NCI-H2196 treated with DMSO at 0.1 percent for 48 hours (cell line): ENCODE data around the gene PIK3R3.
A peak's percentile ranks its signal among the peaks of the same experiment; 100 is the strongest.
"Not testable (repeated sequence)": the region's sequence is repeated elsewhere in the genome, so short reads cannot be mapped to it uniquely, and the experiment has no call there.

Experiments
- DNase-seq: peaks from one replicate; lab custom pipeline; 2025; ENCODE audit not compliant: unreplicated experiment; lab: John Stamatoyannopoulos, UW

PIK3R3 gene

GRCh38 chr1:46070164-46070814 is 62.1 kb downstream of the PIK3R3 start:
- DNase-seq = no peak

DNA sequence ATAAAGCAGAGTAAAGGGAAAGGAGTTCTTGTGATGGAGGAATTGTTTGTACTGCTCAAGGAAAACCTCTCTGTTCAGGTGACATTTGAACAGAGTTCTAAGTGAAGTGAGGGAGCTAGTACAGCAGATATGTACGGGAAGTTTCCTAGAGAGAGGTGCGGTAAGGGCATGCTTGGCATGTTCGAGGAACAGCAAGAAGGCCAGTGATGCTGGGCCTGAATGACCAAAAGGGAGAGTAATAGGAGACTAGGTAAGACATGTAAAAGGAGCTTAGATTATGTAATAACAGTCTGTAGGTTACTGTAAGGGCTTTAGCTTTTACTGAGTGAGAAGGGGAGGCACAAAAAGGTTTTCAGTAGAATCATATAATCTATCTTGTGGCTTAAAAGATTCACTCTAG is 63.9 kb downstream of the PIK3R3 start:
- DNase-seq = no peak

GRCh38 chr1:46067652-46068051 is 64.8 kb downstream of the PIK3R3 start:
- no peak for DNase-seq

- no peak for DNase-seq
These were observed 67.0 kb downstream of the PIK3R3 start for GRCh38 chr1:46065405-46065804.

DNA sequence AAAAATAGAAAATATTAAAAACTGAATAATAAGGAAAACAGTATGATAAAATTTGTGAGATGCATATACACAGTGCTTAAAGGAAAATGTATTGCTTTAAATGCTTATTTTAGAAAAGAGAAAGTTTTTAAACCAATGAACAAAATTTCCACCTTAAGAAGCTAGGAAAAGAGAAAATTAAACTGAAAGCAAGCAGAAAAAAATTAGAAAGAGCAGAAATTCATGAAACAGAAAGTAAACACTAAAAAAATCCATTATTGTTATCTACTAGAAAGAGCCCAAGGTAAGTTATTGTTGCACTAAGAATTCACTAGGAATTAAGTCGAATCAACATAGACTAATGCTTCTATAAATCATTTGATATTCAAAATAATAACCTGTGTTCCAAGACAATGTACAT is 67.7 kb downstream of the PIK3R3 start:
- no peak for DNase-seq

- DNase-seq = no peak
These were observed 69.6 kb downstream of the PIK3R3 start for GRCh38 chr1:46062651-46063319.

- DNase-seq = no peak
These were observed 71.3 kb downstream of the PIK3R3 start for GRCh38 chr1:46061146-46061545.

DNA sequence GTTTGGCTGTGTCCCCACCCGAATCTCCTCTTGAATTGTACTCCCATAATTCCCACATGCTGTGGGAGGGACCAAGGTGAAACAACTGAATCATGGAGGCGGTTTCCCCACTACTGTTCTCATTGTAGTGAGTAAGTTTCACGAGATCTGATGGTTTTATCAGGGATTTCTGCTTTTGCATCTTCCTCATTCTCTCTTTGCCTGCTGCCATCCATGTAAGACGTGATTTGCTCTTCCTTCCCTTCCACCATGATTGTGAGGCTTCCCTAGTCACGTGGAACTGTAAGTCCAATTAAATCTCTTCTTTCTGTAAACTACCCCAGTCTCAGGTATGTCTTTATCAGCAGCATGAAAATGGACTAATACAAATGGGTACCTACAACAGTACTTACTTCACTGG is 73.5 kb downstream of the PIK3R3 start:
- no peak for DNase-seq

DNA sequence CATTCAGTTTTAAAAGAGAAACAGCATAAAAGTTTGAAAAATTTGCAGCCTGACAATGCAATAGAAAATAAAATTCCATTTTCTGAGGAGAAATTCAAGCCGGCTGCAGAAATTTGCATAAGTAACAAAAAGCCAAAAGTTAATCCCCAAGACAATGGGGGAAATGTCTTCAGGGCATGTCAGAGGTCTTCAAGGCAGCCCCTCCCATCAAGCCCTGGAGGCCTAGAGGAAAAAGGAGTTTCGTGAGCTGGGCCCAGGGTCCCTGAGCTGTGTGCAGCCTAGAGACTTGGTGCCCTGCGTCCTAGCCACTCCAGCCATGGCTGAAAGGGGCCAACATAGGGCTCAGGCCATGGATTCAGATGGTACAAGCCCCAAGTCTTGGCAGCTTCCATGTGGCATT is 74.6 kb downstream of the PIK3R3 start:
- no peak for DNase-seq

DNA sequence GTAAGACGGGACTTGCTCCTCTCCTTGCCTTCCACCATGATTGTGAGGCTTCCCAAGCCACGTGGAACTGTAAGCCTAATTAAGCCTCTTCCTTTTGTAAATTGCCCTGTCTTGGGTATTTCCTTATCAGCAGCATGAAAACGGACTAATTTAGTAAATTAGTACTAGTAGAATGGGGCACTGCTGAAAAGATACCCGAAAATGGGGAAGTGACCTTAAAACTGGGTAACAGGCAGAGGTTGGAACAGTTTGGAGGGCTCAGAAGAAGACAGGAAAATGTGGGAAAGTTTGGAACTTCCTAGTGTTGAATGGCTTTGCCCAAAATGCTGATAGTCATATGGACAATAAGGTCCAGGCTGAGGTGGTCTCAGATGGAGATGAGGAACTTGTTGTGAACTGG is 75.2 kb downstream of the PIK3R3 start:
- DNase-seq = not testable (repeated sequence)

DNA sequence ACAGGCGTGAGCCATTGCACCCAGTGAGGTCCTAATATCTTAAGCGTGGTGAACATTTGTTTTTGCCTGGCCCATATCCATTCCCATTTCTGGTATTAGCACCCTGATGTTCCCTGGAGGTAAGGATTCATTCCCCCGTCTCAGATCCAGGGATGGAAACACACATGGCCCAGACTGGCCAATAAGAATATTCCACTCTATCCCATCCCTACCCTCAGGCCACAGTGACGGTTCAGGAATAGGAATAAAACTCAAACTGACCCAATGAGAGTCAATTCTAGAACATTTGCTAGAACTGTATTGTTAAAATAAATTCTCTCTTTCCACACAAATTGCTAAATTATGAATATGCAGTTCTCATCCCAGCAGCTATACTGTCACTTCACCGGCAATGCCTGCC is 76.1 kb downstream of the PIK3R3 start:
- DNase-seq = no peak

DNA sequence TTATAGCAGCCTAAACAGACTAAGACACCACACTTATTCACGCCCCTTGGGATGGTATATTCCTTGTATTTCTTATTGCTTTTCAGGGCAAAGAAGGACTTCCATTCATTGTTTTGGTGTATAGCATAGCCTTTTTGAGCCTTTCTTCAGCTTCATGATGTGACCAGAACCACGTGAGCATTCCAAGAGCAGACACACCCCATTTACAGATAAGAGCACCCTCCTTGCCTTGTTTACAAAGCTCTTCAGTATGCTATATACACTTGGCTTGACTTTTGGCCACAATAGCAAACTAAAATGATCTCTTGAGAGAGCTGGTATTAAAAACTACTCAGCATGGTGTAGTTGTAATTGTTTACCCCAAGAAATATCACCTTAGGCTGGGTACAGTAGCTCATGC is 78.7 kb downstream of the PIK3R3 start:
- no peak for DNase-seq

DNA sequence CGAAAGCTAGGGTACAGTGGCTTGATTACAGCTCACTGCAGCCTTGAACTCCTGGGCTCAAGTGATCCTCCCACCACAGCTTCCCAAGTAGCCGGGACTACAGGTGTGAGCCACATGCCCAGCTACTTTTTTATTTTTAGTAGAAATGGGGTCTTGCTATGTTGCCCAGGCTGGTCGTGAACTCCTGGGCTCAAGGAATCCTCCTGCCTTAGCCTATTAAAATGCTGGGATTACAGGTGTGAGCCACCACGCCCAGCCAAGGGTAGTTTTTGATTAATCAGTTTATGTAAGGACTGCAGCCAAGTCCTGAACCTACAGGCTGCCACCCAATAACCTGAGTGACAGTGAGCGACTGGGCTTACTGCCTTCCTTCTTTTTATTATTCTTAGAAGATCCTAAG is 88.3 kb downstream of the PIK3R3 start:
- no peak for DNase-seq

DNA sequence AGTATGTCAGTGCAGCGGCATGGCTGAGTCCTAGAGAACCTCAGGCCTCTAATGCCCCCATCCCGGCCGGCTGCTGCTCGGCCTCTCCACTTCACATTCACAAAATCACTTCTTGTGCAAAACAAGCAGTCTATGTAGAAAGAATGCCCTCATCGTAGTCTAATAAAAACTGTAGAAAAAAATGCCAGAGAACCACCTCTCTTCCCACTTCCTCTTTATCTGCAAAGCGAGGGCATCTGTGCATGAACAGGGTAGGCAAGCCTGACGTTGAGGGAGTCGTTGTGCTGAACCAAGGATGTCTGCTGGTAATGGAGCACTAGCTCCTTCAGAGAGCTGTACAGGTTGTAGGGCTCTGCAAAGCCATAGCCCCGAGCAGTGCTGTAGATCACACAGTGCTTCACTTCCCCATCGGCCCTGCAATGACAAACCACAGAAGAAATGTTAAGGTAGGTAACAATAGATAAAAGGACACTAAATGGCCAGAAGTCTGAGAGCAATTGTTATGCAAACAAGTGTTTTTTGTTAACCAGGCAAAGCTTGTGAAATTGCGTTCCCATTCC is 88.9 kb downstream of the PIK3R3 start:
- DNase-seq = no peak

DNA sequence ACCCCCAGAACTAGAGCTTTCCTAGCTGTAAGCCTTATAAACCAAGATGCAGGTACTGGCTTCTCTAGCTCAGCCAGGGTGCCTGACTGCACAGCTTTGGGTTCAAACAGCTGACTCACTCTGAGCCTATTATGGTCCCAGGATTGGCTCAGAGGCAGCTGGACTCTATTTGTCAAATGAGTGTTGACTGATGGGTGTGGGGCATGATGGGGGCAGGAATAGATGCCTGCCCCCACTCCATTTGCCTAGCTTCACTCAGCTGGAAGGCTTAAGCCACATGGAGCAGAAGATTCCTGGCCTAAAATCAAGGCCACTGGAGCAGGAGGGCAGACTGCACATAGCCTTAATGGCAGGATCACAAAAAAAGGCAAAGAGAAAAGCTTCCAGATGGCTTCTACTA is 90.5 kb downstream of the PIK3R3 start:
- DNase-seq = no peak

GRCh38 chr1:46041551-46041950 is 90.9 kb downstream of the PIK3R3 start:
- DNase-seq = no peak

GRCh38 chr1:46039571-46040052 is 92.8 kb downstream of the PIK3R3 start:
- DNase-seq = peak; percentile 90

- DNase-seq = peak; percentile 58
These were observed 95.3 kb downstream of the PIK3R3 start for GRCh38 chr1:46036894-46037839.

DNA sequence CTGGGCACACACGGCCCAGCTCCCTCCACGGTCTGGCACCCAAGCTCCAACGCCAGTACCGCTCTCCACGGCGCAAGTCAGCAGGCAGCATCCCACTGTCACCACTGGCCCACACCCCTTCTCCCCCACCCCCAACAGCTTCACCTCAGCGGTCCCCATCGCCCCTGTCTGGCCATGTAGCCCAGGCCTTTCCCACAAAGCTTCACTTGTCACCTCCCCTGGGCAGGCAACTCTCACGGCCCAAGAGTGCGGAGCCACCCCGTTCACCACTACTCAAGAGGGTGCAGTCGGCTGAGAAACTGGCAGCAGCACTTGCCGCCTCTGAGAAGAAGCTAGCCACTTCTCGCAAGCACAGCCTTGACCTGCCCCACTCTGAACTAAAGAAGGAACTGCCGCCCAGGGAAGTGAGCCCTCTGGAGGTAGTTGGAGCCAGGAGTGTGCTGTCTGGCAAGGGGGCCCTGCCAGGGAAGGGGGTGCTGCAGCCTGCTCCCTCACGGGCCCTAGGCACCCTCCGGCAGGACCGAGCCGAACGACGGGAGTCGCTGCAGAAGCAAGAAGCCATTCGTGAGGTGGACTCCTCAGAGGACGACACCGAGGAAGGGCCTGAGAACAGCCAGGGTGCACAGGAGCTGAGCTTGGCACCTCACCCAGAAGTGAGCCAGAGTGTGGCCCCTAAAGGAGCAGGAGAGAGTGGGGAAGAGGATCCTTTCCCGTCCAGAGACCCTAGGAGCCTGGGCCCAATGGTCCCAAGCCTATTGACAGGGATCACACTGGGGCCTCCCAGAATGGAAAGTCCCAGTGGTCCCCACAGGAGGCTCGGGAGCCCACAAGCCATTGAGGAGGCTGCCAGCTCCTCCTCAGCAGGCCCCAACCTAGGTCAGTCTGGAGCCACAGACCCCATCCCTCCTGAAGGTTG is 97.6 kb downstream of the PIK3R3 start:
- DNase-seq = no peak

GRCh38 chr1:46030876-46031660 is 101.4 kb downstream of the PIK3R3 start:
- DNase-seq = no peak
